ENCODE data around the gene EFNB3. TPM values are rescaled to one million over a fixed set of nuclear protein-coding genes. Genes with fewer than 3 reads are reported as not detected.

EFNB3 gene
- total and polyA plus RNA-seq, 10 of the 15 experiments (the other 5 are each of a cell fraction or from before 2014, with no cell fraction given) = 0.01 to 0.13 (median 0.04) TPM; not detected in 5

GRCh38 chr17:7716901-7717755 is 12.1 kb downstream of the EFNB3 start, which contains the start of gene DNAH2:
Gene DNAH2 (plus strand): TSS chr17:7717744. CDS start chr17:7719735, 1,991 bp downstream.
- in situ Hi-C loops (cut with MboI) = no loop called here
- POLR2A ChIA-PET = no interaction called here
- 0 out of 2 replicates have a peak, but pooled peaks have one; percentile 7 for TF ChIP-seq RAD21 (IDR thresholded peaks at IDR 0.05; ENCODE audit: insufficient read depth, low read depth, low read length)
- TF ChIP-seq SMC3 (IDR thresholded peaks at IDR 0.05; ENCODE audit: borderline replicate concordance, low read length) = peak; percentile 32; the same call in 1 of the 2 replicates
- TF ChIP-seq CTCF (IDR thresholded peaks at IDR 0.05 in 2 of 3, conservative IDR thresholded peaks at IDR 0.05 in 1 of 3; ENCODE audit: control insufficient read depth in 2 of 3, extremely low read depth in 1 of 3, insufficient read depth in 1 of 3, low read depth in 3 of 3, low read length in 3 of 3) = peak; percentile 28 to 45 (median 37); a peak in 5 of 6 replicates
- peak; percentile 5 for TF ChIP-seq MEF2B (IDR thresholded peaks at IDR 0.05; ENCODE audit: partially characterized antibody, poor library complexity, severe bottlenecking)
- peak; percentile 88 for TF ChIP-seq BMI1 (IDR thresholded peaks at IDR 0.05; ENCODE audit: borderline replicate concordance)
- TF ChIP-seq, protein P1, sequence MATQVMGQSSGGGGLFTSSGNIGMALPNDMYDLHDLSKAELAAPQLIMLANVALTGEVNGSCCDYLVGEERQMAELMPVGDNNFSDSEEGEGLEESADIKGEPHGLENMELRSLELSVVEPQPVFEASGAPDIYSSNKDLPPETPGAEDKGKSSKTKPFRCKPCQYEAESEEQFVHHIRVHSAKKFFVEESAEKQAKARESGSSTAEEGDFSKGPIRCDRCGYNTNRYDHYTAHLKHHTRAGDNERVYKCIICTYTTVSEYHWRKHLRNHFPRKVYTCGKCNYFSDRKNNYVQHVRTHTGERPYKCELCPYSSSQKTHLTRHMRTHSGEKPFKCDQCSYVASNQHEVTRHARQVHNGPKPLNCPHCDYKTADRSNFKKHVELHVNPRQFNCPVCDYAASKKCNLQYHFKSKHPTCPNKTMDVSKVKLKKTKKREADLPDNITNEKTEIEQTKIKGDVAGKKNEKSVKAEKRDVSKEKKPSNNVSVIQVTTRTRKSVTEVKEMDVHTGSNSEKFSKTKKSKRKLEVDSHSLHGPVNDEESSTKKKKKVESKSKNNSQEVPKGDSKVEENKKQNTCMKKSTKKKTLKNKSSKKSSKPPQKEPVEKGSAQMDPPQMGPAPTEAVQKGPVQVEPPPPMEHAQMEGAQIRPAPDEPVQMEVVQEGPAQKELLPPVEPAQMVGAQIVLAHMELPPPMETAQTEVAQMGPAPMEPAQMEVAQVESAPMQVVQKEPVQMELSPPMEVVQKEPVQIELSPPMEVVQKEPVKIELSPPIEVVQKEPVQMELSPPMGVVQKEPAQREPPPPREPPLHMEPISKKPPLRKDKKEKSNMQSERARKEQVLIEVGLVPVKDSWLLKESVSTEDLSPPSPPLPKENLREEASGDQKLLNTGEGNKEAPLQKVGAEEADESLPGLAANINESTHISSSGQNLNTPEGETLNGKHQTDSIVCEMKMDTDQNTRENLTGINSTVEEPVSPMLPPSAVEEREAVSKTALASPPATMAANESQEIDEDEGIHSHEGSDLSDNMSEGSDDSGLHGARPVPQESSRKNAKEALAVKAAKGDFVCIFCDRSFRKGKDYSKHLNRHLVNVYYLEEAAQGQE (IDR thresholded peaks at IDR 0.05; ENCODE audit: low read depth, low read length) = no peak
- no peak for TF ChIP-seq MTA3 (IDR thresholded peaks at IDR 0.05; ENCODE audit: borderline replicate concordance, low read length)
- TF ChIP-seq NFYB (IDR thresholded peaks at IDR 0.05; ENCODE audit: insufficient read depth, low read depth, low read length) = no peak
- TF ChIP-seq ZBED1 (IDR thresholded peaks at IDR 0.05; ENCODE audit: borderline replicate concordance) = no peak
- TF ChIP-seq CHD4 (IDR thresholded peaks at IDR 0.05) = no peak
- peak; percentile 42 to 84; a peak in 3 of 4 replicates for TF ChIP-seq BHLHE40 (IDR thresholded peaks at IDR 0.05; ENCODE audit: borderline replicate concordance in 1 of 2, low read depth in 2 of 2, low read length in 1 of 2)
- TF ChIP-seq BCLAF1 (IDR thresholded peaks at IDR 0.05) = no peak
- TF ChIP-seq IKZF1 (conservative IDR thresholded peaks at IDR 0.05) = no peak

More at GRCh38 chr17:7716901-7717755, 12.1 kb downstream of the EFNB3 start, which contains the start of gene DNAH2:
- no TSS peak for BruUV-seq (replicated peaks)
- DNase-seq (ENCODE audit: low read depth, low spot score) (no peak), FAIRE-seq (no peak), ATAC-seq (peak; percentile 92)
- Histone ChIP-seq H3K9ac (ENCODE audit: control insufficient read depth, insufficient read depth, low read length) (no peak within 1 kb of the TSS), H2AFZ (ENCODE audit: control insufficient read depth, low read depth, low read length) (peak within 1 kb of the TSS; percentile 33; the same call in 1 of the 2 replicates), H3K4me1 (ENCODE audit: control insufficient read depth, insufficient read depth, low read length) (no peaks in the 10 kb centered on the region), H3K36me3 (ENCODE audit: control insufficient read depth in 2 of 2, insufficient read depth in 2 of 2, low read length in 1 of 2) (no peaks in the 10 kb centered on the region), H3K4me2 (ENCODE audit: control insufficient read depth, insufficient read depth) (peak within 1 kb of the TSS; percentile 75), H3K27ac (ENCODE audit: control insufficient read depth, insufficient read depth) (no peak within 1 kb of the TSS), H3K79me2 (ENCODE audit: control insufficient read depth, insufficient read depth, low read length) (no peaks in the 10 kb centered on the region), H3K9me3 (replicated peaks; ENCODE audit: control insufficient read depth, insufficient read depth, low read length) (no peaks in the 10 kb centered on the region), H4K20me1 (ENCODE audit: control insufficient read depth, insufficient read depth) (no peaks in the 10 kb centered on the region), H3K27me3 (replicated peaks in 1 of 2; ENCODE audit: control insufficient read depth in 2 of 2, insufficient read depth in 2 of 2, low read length in 1 of 2) (peaks cover 6 to 11% of the 10 kb centered on the region in 2 experiments), H3K4me3 (peak within 1 kb of the TSS; percentile 17; the same call in 1 of the 2 replicates)
- SMC1A ChIA-PET (ENCODE audit: uncharacterized antibody, unreplicated experiment) = no interaction called here
- CTCF ChIA-PET = interaction anchor here (1.2 kb wide), 1 partner anchor 203 kb away, joined by 5 read pairs; no protein-coding TSS in a partner anchor
- intact Hi-C loops (cut with micrococcal nuclease; ENCODE audit: unreplicated experiment) = no loop called here
- 4% methylated on average over 44 of the region's 64 CpGs for WGBS (ENCODE audit: insufficient coverage, insufficient replicate concordance, low lambda C conversion rate, missing lambda C conversion rate)
- RAD21 ChIA-PET (ENCODE audit: unreplicated experiment) = interaction anchor here (0.6 kb wide), 2 partner anchors 361 to 403 kb away, joined by 3 read pairs; no protein-coding TSS in a partner anchor
